NCI-H345 treated with DMSO at 0.1 percent for 48 hours (cell line): ENCODE data around the gene ERLEC1.
"Not testable (repeated sequence)": the region's sequence is repeated elsewhere in the genome, so short reads cannot be mapped to it uniquely, and the experiment has no call there.

Experiments
- DNase-seq: peaks from one replicate; lab custom pipeline; 2025; ENCODE audit not compliant: unreplicated experiment; lab: John Stamatoyannopoulos, UW

Gene ERLEC1

GRCh38 chr2:53780056-53780455 lies 6.8 kb upstream of the ERLEC1 start:
- no peak for DNase-seq

- no peak for DNase-seq
These were observed 4.2 kb upstream of the ERLEC1 start for GRCh38 chr2:53782676-53783075.

- DNase-seq: no peak
These were observed 2.4 kb upstream of the ERLEC1 start for GRCh38 chr2:53784436-53784835.

- no peak for DNase-seq
These were observed 1.5 kb upstream of the ERLEC1 start for GRCh38 chr2:53785366-53785765.

- peak; percentile 29 for DNase-seq
These were observed 516 bp upstream of the ERLEC1 start for GRCh38 chr2:53786352-53786704.

- DNase-seq: no peak
These were observed 908 bp downstream of the ERLEC1 start for GRCh38 chr2:53787614-53788289.

GRCh38 chr2:53793261-53793660 lies 6.4 kb downstream of the ERLEC1 start:
- no peak for DNase-seq

GRCh38 chr2:53793821-53794220 lies 7.0 kb downstream of the ERLEC1 start:
- no peak for DNase-seq

- DNase-seq: no peak
These were observed 14.7 kb downstream of the ERLEC1 start for GRCh38 chr2:53801547-53801946.

- DNase-seq: no peak
These were observed 15.8 kb downstream of the ERLEC1 start for GRCh38 chr2:53802617-53803151.

- no peak for DNase-seq
These were observed 24.8 kb downstream of the ERLEC1 start for GRCh38 chr2:53811601-53812000.

GRCh38 chr2:53813151-53813550 lies 26.3 kb downstream of the ERLEC1 start:
- no peak for DNase-seq

GRCh38 chr2:53818854-53819435 lies 32.1 kb downstream of the ERLEC1 start:
- DNase-seq: no peak

- DNase-seq: no peak
These were observed 32.8 kb downstream of the ERLEC1 start for GRCh38 chr2:53819634-53820033.

- DNase-seq: no peak
These were observed 33.2 kb downstream of the ERLEC1 start for GRCh38 chr2:53820048-53820447.

GRCh38 chr2:53820711-53821110 lies 33.9 kb downstream of the ERLEC1 start:
- no peak for DNase-seq

GRCh38 chr2:53821810-53822209 lies 35.0 kb downstream of the ERLEC1 start:
- no peak for DNase-seq

GRCh38 chr2:53823639-53824038 lies 36.8 kb downstream of the ERLEC1 start:
- not testable (repeated sequence) for DNase-seq

- no peak for DNase-seq
These were observed 39.2 kb downstream of the ERLEC1 start for GRCh38 chr2:53826030-53826410.

GRCh38 chr2:53826587-53827397 lies 39.9 kb downstream of the ERLEC1 start:
- no peak for DNase-seq

GRCh38 chr2:53827398-53828175 lies 40.7 kb downstream of the ERLEC1 start:
- no peak for DNase-seq
